Dermis lymphatic vessel endothelial cell (primary cell): Measurements from ENCODE around the gene LINGO3. TPM values are rescaled to one million over a fixed set of nuclear protein-coding genes. Genes with fewer than 3 reads are reported as not detected.

ENCODE experiments used
- total RNA-seq: library from RNA; depleted of rRNA; stranded (reverse); fragments of >200 nt; gene quantifications from 2 replicates; pipeline ENCODE4 v1.2.1, GENCODE V29; 2014

The LINGO3 gene
- total RNA-seq = not detected in 2 replicates

GRCh38 chr19:2308114-2308556 is at the start of gene LINGO3:
Gene LINGO3 (minus strand): TSS chr19:2308154. CDS start chr19:2291776, 16,378 bp downstream.

GRCh38 chr19:2328401-2329148 is 20.6 kb upstream of the LINGO3 start, which contains the start of the genes LSM7 and SPPL2B:
Gene LSM7 (minus strand): TSS chr19:2328586. CDS start chr19:2328566, 20 bp downstream.
Gene SPPL2B (plus strand): TSS chr19:2328684. CDS start chr19:2328710, 26 bp downstream.

GRCh38 chr19:2282062-2282861 is 25.7 kb downstream of the LINGO3 start, which contains the start of gene PEAK3:
Gene PEAK3 (minus strand): TSS chr19:2282175. CDS start chr19:2280931, 1,244 bp downstream.

Other genes with a start within 250 kb of the LINGO3 start
- gene MOB3A, start 211.8 kb downstream of the LINGO3 start, total RNA-seq = 14.1 and 20.4 TPM in 2 replicates
- gene IZUMO4, start 211.2 kb downstream of the LINGO3 start, total RNA-seq = 0.95 and 1.4 TPM in 2 replicates
- 56.6 and 61.2 TPM in 2 replicates for gene AP3D1, start 156.6 kb downstream of the LINGO3 start, total RNA-seq
- 2.2 and 2.8 TPM in 2 replicates for gene DOT1L, start 144.2 kb downstream of the LINGO3 start, total RNA-seq
- gene PLEKHJ1, start 71.8 kb downstream of the LINGO3 start, total RNA-seq = 62.7 and 69.4 TPM in 2 replicates
- gene SF3A2, start 71.3 kb downstream of the LINGO3 start, total RNA-seq = 46.4 and 56.8 TPM in 2 replicates
- gene AMH, start 58.8 kb downstream of the LINGO3 start, total RNA-seq = 1.3 and 2.0 TPM in 2 replicates
- gene JSRP1, start 51.7 kb downstream of the LINGO3 start, total RNA-seq = 0.43 TPM in 1 of 2 replicates, not detected in the other
- 0.22 and 0.26 TPM in 2 replicates for gene PEAK3, start 26.0 kb downstream of the LINGO3 start, total RNA-seq
- 78.6 and 88.9 TPM in 2 replicates for gene LSM7, start 20.4 kb upstream of the LINGO3 start, total RNA-seq
- 18.6 and 25.1 TPM in 2 replicates for gene SPPL2B, start 20.5 kb upstream of the LINGO3 start, total RNA-seq
- gene TMPRSS9, start 52.1 kb upstream of the LINGO3 start, total RNA-seq = under 0.01 TPM in 2 replicates
- gene TIMM13, start 119.4 kb upstream of the LINGO3 start, total RNA-seq = 42.1 and 43.8 TPM in 2 replicates
- gene LMNB2, start 148.8 kb upstream of the LINGO3 start, total RNA-seq = 36.4 and 36.7 TPM in 2 replicates
- 36.7 and 106 TPM in 2 replicates for gene GADD45B, start 168.0 kb upstream of the LINGO3 start, total RNA-seq